MM.1S (cell line): ENCODE measurements around the gene RERE.

Experiments
- CTCF ChIP-seq: fragments of 300-600 bp; sonication (generic); IDR thresholded peaks from 2 replicates; pipeline ENCODE4 v1.5.1; 2016; ENCODE audit warnings: antibody characterized with exemption, low read length, mixed read lengths
- EZH2phosphoT487 ChIP-seq: fragments of 300-600 bp; sonication (generic); IDR thresholded peaks from 2 replicates; pipeline ENCODE4 v1.6.1; 2018; ENCODE audit warnings: antibody characterized with exemption, low read length

- TF ChIP-seq CTCF (no peak), EZH2phosphoT487 (no peak)
These were observed 301.1 kb downstream of the RERE start for GRCh38 chr1:8516278-8516777.
